Right renal pelvis (tissue), 4 donors: ENCODE results near the gene IDH1. TPM values are rescaled to one million over a fixed set of nuclear protein-coding genes. Genes with fewer than 3 reads are reported as not detected.
"Not testable (repeated sequence)": the region's sequence is repeated elsewhere in the genome, so short reads cannot be mapped to it uniquely, and the experiment has no call there.

Experiments used
- DNase-seq, 4 donors: peaks; one replicate each; pipeline ENCODE4 v3.0.0-alpha.2; 2013; ENCODE audit warnings: low read depth in 4 of 4, low spot score in 3 of 4, missing footprints in 1 of 4
- polyA plus RNA-seq, 4 donors: library from polyadenylated mRNA; unstranded; fragments of 120-200 nt; gene quantifications; one replicate each; pipeline ENCODE4 v1.2.1, GENCODE V29; 2013; ENCODE audit not compliant: insufficient read length in 4 of 4

The IDH1 gene
- polyA plus RNA-seq, 4 donors = 94.1 to 125 (median 99.0) TPM

DNA sequence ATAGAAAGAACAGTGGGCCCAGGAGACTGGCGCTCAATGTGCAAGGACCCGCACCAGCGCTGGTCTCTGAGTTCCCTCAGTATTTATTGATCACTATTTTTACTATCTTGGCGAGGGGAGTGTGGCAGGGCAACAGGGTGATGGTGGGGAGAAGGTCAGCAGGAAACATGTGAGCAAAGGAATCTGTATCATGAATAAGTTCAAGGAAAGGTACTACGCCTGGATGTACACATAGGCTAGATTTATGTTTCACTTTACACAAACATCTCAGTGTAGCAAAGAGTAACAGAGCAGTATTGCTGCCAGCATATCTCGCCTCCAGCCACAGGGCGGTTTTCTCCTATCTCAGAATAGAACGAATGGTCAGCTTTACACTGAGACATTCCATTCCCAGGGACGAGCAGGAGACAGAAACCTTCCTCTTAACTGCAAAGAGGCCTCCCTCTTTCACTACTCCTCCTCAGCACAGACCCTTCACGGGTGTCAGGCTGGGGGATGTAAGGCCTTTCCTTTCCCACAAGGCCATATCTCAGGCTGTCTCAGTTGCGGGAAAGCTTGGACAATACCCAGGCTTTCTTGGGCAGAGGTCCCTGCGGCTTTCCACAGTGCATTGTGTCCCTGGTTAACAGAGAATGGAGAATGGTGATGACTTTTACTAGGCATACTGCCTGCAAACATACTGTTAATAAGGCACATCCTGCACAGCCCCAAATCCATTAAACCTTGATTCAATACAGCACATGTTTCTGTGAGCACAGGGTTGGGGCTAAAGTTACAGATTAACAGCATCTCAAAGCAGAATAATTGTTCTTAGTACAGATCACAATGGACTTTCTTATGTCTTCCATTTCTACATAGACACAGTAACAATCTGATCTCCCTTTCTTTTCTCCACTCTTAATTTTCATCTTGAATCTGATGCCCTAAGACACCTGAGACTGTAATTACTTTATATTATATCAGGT is 2.3 kb upstream of the IDH1 start:
- not testable (repeated sequence) for DNase-seq

DNA sequence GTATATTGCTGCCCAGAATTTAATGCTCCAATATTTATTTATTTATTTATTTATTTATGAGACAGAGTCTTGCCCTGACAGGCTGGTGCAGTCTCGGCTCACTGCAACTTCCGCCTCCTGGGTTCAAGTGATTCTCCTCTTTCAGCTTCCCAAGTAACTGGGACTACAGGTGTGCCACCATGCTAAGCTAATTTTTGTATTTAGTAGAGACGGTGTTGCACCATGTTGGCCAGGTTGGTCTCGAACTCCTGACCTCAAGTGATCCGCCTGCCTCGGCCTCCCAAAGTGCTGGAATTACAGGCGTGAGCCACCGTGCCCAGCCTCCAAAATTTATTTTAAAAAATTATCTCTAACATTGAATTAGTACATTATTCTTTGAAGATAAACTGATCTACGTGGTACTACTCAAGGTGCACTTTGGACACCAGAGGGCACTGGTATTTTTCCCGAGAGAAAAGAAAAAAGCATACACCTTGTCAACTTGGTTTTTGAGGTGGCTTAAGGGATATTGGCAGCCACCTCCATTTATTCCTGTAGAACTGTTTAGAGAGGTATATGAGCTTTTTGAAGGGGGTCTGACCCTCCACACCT is 1.4 kb upstream of the IDH1 start:
- DNase-seq = no peak

DNA sequence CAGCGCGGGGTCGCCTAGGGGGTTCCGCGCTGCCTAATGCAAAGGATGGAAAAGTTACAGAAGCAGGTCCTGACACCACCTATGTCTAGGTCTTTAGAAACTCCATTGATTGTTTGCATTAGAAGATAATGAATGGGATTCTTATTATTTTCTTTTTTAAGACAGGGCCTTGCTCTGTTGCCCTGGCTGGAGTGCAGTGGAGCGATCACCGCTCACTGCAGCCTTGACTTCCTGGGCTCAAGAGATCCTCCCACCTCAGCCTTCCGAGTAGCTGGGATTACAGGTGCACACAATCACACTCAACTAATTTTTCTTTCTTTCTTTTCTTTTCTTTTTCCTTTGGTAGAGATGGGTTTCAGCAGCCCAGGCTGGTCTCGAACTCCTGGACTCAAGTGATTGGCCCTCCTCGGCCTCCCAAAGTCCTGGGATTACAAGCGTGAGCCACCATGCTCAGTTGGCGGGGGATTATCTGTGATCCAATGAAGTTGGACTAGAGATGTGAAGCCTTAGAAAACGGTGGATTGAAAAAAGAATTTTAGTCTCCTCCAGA is 761 bp upstream of the IDH1 start:
- DNase-seq = no peak

DNA sequence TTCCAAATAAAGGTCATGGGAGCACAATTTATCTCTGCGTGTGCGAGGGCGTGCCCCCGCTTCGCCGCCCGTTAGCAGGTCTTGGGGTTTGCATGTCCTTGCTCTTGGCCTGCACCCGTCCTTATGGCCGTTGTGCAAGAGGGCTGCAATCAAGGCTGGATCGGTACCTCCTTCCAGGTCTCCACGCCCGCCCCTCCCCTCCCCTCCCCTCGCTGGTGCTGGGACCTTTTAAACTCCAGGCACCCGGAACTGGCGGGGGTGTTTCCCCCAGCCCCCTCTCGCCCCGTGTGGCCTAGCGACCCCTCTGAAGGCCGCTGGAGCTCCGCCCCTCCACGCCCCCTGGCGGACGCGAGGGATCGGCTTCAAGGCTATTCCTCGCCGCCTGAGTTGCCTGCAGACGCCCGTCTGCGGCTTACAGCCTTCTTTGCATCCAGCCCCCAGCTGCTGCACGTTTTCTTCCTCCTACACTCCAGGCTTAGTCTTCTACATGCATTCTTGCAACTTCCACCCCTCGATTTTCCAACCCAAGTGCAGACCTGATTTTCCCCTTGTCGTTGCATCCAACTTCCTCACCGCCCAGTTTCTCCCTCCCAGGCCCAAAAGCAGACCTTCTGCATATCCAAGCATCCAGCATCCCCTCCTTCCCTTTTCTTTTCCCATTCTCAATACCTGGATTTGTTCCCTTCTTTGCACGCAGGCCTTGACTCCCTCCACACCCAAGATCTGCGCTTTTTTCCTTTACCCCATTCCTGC is 577 bp downstream of the IDH1 start:
- DNase-seq = peak; percentile 77 to 85 (median 78)

DNA sequence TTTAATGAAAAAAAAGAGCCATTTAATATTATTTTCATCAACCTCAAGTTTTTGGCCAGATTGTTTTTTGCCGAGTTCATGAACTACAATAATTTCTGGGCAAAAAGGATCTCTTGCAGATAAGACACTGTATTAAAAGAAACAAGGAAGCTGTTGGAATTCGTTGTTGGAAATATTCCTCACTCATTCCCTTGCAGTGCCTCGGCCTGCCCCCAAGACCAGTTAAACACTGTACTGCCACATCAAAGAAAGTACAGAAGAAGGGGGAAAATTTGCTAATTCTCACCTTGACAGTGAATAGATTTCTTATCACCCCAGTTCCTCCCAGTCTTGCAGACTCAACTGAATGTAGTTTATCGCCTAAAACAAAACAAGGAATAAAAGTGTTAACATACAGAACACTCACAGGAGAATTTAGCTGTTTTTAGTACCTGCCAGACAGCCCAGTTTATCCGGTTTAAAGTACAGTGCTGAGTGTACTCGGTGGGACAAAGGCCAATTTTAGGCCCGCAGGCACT is 1.2 kb downstream of the IDH1 start:
- no peak for DNase-seq

DNA sequence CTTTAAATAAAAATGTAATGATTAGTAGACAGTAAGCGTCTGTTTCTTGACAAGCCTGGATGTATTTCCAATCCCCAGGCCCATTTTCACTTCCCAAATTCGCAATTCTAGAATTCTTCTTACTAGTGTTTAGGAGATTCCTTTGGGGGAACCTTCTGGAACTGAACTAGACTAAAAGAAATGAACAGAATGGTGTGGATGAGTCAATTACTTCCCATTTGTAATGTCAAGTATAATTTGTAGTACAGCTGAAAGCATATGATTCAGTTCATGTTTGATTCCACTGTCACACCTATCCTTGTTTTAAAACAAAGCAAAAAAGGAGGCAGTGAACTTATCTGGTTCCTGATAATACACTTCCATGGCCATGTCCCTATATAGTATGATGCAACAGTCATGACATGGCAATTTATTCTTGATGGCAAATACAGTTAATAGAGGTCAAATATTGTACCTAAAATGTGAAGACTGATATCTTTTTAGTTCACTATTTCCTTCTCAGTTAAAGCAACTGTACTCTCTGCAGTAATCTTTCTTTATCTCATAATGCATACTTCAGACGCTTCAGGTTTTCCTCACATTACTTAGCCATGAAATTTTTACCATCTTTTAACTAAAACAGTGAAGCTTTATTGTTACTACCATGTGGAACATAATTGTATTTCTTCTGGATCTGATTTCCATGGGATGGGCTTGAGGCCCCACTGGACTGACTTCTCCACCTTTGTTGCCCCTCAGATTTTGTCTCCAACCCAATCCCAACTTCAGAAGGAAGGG is 2.0 kb downstream of the IDH1 start:
- DNase-seq = no peak

DNA sequence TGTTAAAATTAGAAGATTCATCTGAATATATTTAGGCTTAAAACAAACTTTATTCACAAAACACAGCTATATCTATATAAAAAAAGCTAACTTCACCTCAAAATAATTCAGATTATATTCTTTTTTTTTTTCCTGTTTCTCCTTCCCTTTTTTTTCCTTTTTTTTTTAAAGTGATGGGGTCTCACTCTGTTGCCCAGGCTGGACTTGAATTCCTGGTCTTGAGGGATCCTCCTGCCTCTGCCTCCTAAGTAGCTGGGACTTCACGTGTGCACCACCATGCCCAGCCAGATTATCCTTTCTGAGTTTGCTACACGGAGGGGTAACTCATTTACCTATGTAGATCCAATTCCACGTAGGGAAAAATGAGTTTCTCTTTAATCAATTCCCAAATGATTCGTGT is 3.8 kb downstream of the IDH1 start:
- no peak for DNase-seq

DNA sequence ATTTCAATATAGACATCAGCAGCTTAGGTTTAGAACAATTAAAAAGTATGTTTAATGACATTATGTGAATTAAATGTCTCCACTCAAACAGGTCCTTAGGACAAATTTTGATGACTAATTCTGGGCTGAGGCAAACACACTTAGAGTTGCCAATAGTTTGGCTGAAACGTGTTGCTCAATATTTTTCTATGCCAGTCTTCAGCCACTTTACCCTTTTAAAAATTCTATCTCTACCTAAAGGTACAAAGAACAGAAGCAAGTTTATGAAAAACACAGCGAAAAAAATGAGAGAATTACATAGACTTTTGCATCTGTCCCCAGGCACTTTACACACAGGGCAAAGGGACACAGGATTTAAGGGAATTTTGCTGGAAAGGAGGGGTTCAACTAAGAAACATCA is 4.5 kb downstream of the IDH1 start:
- no peak for DNase-seq

DNA sequence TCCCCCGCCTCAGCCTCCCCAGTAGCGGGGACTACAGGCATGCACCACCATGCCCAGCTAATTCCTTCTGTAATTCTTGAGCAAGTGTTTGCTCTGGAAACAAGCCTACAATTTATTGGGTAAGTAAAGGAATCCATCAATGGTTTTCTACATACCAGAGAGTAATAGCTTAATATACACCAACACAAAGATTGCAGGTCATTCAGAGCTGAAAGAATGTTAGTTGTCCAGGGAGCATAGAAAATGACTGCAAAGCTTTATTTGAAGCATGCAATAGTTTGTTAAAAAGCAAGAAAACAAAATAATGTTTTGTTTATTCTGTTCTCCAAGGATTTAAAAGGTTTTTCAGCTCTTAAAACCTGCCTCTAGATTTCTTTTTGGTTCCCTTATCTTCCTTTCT is 5.6 kb downstream of the IDH1 start:
- DNase-seq = no peak

DNA sequence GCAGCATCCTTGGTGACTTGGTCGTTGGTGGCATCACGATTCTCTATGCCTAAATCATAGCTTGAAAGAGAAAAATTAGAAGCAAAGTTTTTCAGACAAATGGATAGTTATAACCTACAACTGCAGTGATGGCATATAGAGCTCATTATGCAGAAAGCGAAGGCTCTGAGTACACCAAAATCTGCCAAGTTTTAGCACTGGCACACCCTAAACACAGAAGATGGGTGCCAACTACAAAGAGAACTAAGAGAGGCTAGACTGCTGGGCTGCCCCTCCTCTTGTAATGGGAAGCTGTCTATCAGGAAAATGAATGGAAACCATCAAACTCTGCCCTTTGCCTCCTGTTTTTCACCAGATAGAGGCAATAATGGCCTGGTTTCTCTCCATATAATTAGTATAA is 6.3 kb downstream of the IDH1 start:
- DNase-seq = no peak

DNA sequence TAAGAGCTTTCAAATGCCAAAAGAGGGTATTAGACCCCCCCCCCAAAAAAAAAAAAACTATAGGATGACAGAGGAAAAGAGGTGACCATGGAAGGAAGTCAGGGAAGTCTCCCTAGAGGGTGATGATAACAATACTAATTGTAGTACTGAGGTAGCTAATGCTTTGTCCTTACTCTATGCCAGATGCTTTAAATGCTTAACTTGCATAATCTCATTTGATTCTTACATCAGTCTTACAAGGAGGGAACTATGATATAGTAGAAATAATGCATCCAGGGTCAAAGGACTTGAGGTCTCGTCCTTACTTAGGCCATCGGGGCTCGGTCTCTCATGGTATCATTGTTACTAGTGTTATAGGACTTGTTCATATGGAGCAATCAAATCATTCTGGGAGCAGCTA is 9.1 kb downstream of the IDH1 start:
- no peak for DNase-seq

DNA sequence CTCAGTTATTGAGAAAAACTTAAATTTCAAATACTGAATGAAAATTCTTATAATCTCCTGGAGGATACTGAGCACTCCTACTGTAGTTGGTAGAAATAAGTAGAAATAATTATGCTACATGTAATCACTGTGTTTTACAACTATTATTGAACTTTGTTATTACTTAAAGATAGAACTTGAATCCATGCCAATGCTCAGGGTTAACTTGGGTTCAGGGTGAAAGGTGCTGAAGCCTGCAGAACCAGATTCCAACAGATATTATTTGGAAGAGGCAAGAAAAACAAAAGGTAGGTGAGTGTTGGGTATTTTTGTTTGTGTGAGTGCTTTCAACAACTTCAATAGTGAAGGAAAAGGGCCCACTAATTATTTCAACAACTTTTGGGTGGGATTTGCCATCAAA is 10.4 kb downstream of the IDH1 start:
- DNase-seq = no peak

DNA sequence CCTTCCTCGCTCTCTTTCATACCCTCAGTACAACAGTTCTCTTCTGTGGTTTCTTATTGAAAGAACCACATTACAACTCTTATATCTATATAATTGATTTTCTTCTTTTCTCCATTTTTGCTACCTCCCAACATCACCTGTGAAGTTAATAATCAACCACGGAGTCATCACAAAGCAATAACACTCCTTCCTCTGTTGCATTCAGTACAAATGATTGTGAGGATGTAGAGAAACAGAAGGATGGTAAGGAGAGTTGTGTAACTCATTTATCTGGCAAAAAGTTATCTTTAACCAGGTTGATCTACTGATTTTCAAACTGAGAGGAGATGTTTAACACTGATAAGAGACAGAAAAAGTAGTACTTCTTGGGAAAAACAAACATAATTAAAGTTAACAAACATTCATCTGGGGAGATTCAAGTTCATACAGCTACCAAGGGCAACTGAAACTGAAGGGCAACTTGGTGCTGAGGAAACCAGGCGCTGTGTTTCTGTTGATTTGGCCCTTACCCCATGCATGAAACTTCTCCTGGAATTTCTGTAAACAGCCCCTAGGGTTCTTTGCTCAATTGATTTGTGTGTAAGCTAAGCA is 14.2 kb downstream of the IDH1 start:
- DNase-seq = no peak

DNA sequence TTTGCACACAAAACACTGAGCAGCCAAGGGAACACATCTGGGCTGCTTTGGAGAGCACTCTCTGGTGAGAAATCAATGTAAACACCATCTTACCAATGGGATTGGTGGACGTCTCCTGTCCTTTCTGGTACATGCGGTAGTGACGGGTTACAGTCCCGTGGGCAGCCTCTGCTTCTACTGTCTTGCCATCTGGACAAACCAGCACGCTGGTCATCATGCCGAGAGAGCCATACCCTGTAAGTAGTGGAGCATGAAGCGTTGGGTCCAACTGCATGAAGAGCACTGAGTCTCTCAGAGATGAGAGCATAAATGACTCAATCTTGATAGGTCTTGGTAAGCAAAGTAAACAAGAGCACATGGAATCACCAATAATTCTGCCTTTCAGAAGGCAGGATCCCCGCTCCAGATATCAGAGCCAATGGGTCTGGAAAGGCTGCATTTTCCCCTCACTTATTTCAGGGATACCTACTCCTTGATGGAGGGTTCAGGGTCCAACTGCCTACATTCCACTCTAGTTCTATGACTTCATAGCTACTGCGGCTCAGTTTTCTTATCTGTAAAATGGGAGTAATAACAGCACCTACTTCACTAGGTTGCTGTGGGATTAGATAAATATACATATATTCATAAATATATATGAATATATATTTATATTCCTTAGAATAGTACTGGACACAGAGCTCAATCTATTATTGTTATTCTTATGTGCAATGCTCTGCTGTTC is 14.9 kb downstream of the IDH1 start:
- no peak for DNase-seq

DNA sequence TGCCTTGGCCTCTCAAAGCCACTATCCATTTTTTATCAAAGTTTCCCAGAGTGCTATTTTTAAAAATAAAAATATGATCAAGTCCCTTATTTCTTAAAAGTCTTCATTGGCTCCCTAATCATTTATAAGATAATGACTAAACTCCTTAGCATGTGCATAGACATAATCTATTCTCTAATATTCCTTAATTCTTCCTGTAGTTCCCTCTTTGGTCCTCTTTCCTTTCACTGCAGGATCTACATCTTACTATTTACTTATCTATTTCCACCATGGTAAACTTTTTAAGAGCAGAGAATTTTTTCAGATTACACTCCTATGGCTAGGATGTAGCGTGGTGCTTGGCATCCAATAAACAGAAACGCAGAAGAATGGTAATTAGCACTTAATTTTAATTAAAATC is 19.0 kb downstream of the IDH1 start:
- DNase-seq = no peak

DNA sequence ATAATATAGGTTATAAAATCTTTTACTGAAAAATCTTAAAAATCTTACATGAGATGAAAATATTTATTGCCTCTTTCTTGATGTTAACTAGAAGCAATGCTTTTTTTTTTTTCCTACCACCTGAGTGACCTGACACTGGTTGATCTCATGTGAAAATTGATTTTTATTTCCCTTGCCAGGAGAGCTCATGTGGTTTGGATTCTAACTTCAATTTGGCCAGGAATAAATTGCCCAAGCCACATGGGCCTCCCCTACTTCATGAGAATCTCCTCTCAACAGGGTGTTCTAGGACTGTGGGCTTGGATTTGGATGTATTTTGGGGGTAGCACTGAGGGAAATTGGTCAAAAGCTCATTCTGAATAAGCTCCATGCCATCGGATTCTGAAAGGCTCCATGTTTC is 20.1 kb downstream of the IDH1 start:
- DNase-seq = no peak

DNA sequence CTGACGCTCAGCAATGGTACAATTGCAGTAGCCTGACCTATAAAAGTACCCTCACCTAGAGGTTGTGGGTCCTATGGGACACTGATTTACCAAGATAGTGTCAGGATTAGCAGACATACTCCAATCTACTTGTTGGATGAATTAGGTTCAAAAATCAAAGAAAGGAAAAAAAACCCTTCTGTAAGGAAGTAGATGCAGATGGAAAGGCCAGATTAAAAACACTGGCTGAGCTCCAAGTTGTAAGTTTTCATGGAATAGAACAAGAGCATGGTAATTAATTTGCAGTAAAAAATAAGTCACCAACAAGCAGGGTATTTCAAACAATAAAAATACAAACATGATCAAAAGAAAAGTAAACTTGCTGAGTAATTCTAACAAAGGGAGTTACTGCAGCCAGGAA is 26.4 kb downstream of the IDH1 start:
- peak in 2 of 4 donors; percentile 14 to 20 for DNase-seq

DNA sequence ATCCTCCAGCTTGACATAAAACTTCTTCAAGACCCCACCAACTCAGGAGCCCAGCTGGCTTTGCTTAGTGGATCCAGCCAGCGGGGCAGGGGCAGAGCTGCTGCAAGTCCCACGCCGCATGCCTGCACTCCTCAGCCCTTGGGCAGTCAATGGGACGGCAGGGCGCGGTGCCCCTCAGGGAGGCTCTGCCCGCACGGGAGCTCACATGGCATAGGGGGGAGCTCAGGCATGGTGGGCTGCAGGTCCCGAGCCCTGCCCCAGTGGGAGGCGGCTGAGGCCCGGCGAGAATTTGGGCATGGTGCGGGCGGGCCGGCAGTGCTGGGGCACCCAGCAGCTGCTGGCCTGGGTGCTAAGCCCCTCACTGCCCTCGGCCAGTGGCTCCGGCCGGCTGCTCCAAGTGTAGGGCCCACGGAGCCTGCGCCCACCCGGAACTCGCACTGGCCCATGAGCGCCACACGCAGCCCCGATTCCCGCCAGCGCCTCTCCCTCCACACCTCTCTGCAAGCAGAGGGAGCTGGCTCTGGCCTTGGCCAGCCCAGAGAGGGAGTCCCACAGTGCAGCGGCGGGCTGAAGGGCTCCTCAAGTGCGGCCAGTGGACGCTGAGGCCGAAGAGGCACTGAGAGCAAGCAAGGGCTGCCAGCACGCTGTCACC is 27.2 kb downstream of the IDH1 start:
- DNase-seq = no peak

DNA sequence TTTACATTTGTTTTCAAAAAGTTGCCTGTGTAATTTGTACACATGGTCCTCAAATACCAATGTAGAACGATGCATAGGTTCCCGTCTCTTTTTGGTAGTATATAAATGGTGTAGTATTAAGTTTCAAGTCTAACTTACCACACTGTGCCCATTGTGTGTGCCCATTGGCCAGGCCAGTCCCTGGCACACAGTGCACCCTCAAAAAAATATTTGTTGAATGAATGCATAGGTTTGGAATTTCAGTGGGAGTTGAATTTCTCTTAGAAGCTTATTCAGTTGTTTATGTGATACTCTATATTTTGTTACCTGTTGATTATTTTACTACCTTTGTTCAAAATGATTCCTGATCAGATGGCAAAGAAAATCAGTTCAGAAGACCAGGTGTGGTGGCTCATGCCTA is 30.1 kb downstream of the IDH1 start:
- no peak for DNase-seq
